ENCODE data around the gene FUT8.

- no peak for TF ChIP-seq USF1 (IDR thresholded peaks at IDR 0.05)
- TF ChIP-seq TAF1 (IDR thresholded peaks at IDR 0.05; ENCODE audit: low read depth), result no peak
- no peak for TF ChIP-seq MAX (IDR thresholded peaks at IDR 0.05)
- TF ChIP-seq NFIC (IDR thresholded peaks at IDR 0.05), result no peak
Observed at GRCh38 chr14:65444230-65444629, 31.7 kb downstream of the FUT8 start.

All from Ishikawa (cell line).